Calu3 (cell line): ENCODE data around the gene COL20A1. TPM values are rescaled to one million over a fixed set of nuclear protein-coding genes. Genes with fewer than 3 reads are reported as not detected.
"Not testable (repeated sequence)": the region's sequence is repeated elsewhere in the genome, so short reads cannot be mapped to it uniquely, and the experiment has no call there.

Source experiments
- BruUV-seq: library from RNA; stranded (reverse); fragments of 400-500 nt; replicated peaks from 2 replicates; lab custom pipeline; 2021; lab: Mats Ljungman, UMichigan
- CTCF ChIA-PET: fragments of 300-600 bp; sonication (Branson Sonifier 250); formaldehyde crosslinking; loops from one replicate; lab custom pipeline; 2022; ENCODE audit warnings: antibody characterized with exemption; lab: Charles Lee
- DNase-seq: peaks from one replicate; pipeline ENCODE4 v3.0.0; 2022
- H3K27ac Mint-ChIP-seq: one replicate; pipeline ENCODE4 v1.8.0; 2022; ENCODE audit warnings: mixed read lengths; ENCODE audit not compliant: unreplicated experiment
- H3K27me3 Mint-ChIP-seq: one replicate; pipeline ENCODE4 v1.8.0; 2022; ENCODE audit warnings: mixed read lengths; ENCODE audit not compliant: unreplicated experiment
- H3K36me3 Mint-ChIP-seq: one replicate; pipeline ENCODE4 v1.8.0; 2022; ENCODE audit warnings: mild to moderate bottlenecking, moderate library complexity, mixed read lengths; ENCODE audit not compliant: insufficient read depth, unreplicated experiment
- H3K4me1 Mint-ChIP-seq: one replicate; pipeline ENCODE4 v1.8.0; 2022; ENCODE audit warnings: mild to moderate bottlenecking, low read depth, mixed read lengths; ENCODE audit not compliant: unreplicated experiment
- H3K4me3 Mint-ChIP-seq: one replicate; pipeline ENCODE4 v1.8.0; 2022; ENCODE audit warnings: mild to moderate bottlenecking, low read depth, moderate library complexity, mixed read lengths; ENCODE audit not compliant: unreplicated experiment
- H3K9me3 Mint-ChIP-seq: one replicate; pipeline ENCODE4 v1.8.0; 2022; ENCODE audit warnings: low read depth, mixed read lengths; ENCODE audit not compliant: unreplicated experiment
- intact Hi-C: fragments of 100-400 bp; cut with micrococcal nuclease; formaldehyde crosslinking; loops from one replicate; pipeline ENCODE4 v1.10.0; 2022; ENCODE audit not compliant: unreplicated experiment
- total RNA-seq: library from RNA; stranded (reverse); gene quantifications from 2 replicates; pipeline ENCODE4 v1.2.3, GENCODE V29; 2022
- TF ChIP-seq, protein P1 (sequence below): fragments of 200-600 bp; IDR thresholded peaks from one replicate; pipeline ENCODE4 v1.8.0; 2022; ENCODE audit warnings: antibody characterized with exemption; ENCODE audit not compliant: unreplicated experiment

Gene COL20A1
- total RNA-seq, 1 experiment from 2014 or later, result not detected

DNA sequence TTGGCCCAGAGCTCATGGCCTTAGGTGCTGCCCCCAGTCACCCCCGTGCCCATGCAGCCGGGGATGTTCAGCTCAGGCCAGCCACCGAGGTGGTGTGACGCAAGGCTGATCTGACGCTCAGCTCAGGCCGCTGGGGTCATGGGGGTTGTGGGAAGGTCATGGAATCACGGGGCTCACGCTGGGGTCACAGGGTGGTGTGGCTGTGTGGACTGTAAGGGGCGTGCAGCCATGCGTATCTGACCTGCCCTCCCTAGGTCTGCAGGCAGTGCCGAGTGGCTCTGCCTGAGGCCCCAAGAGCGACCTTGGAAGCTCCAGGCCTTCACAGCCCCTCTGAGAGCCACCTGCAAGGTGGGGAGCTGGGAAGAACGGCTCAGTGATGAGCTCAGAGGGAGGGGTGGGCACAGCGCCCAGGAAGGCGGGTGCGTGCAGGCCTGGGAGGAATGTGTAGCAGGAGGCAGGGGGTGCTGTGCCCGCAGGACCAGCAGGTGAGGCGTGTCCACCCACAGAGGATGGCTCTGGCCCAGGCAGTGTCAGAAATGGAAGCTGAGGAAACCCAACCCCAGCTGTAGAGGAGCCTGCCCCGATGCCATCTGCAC lies 40.4 kb downstream of the COL20A1 start:
- CTCF ChIA-PET, result interaction anchor here (0.6 kb wide), 1 partner anchor 33 kb away, joined by 3 read pairs; no protein-coding TSS in a partner anchor
- peaks cover 100% of the 10 kb centered on the region for H3K27me3 Mint-ChIP-seq
- H3K9me3 Mint-ChIP-seq, result peaks cover 5% of the 10 kb centered on the region
- H3K27ac Mint-ChIP-seq, result no peak overlapping the region
- no peaks in the 10 kb centered on the region for H3K4me1 Mint-ChIP-seq
- TF ChIP-seq, protein P1, sequence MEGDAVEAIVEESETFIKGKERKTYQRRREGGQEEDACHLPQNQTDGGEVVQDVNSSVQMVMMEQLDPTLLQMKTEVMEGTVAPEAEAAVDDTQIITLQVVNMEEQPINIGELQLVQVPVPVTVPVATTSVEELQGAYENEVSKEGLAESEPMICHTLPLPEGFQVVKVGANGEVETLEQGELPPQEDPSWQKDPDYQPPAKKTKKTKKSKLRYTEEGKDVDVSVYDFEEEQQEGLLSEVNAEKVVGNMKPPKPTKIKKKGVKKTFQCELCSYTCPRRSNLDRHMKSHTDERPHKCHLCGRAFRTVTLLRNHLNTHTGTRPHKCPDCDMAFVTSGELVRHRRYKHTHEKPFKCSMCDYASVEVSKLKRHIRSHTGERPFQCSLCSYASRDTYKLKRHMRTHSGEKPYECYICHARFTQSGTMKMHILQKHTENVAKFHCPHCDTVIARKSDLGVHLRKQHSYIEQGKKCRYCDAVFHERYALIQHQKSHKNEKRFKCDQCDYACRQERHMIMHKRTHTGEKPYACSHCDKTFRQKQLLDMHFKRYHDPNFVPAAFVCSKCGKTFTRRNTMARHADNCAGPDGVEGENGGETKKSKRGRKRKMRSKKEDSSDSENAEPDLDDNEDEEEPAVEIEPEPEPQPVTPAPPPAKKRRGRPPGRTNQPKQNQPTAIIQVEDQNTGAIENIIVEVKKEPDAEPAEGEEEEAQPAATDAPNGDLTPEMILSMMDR, result no peak
- peaks cover 5% of the 10 kb centered on the region for H3K36me3 Mint-ChIP-seq
- no peak for DNase-seq
- intact Hi-C loops, result no loop called here
- H3K4me3 Mint-ChIP-seq, result no peak overlapping the region
- BruUV-seq, result no TSS peak

DNA sequence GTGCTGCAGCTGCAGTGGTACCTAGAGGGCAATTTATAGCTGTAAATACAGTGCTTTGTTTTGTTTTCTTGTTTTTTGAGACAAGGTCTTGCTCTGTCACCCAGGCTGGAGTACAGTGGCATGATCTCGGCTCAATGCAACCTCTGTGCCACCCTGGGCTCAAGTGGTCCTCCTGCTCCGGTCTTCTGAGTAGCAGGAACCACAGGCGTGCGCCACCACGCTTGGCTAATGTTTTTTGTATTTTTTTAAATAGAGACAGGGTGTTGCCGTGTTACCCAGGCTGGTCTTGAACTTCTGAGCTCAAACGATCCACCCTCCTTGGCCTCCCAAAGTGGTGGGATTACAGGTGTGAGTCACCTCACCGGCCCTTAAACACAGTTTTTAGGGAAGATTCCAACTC lies 41.4 kb downstream of the COL20A1 start:
- no TSS peak for BruUV-seq
- TF ChIP-seq, protein P1, result no peak
- H3K27me3 Mint-ChIP-seq, result peaks cover 100% of the 10 kb centered on the region
- DNase-seq, result no peak
- no peak overlapping the region for H3K27ac Mint-ChIP-seq
- intact Hi-C loops, result no loop called here
- H3K9me3 Mint-ChIP-seq, result peaks cover 5% of the 10 kb centered on the region
- CTCF ChIA-PET, result no interaction called here
- H3K4me1 Mint-ChIP-seq, result no peaks in the 10 kb centered on the region
- H3K4me3 Mint-ChIP-seq, result no peak overlapping the region
- peaks cover 10% of the 10 kb centered on the region for H3K36me3 Mint-ChIP-seq

DNA sequence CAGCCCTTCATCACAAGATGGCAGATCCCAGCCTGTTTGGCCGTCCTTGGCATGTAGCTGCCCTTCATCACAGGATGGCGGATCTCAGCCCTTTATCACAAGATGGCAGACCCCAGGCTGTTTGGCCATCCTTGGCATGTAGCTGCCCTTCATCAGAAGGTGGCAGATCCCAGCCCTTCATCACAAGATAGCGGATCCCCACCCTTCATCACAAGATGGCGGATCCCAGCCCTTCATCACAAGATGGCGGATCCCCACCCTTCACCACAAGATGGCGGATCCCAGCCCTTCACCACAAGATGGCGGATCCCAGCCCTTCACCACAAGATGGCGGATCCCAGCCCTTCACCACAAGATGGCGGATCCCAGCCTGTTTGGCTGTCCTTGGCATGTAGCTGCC lies 42.1 kb downstream of the COL20A1 start:
- H3K9me3 Mint-ChIP-seq, CTCF ChIA-PET, DNase-seq, intact Hi-C loops, H3K27ac Mint-ChIP-seq, H3K4me3 Mint-ChIP-seq, BruUV-seq, H3K4me1 Mint-ChIP-seq: not testable (repeated sequence)
- Mint-ChIP-seq H3K36me3 (peaks cover 10% of the 10 kb centered on the region), H3K27me3 (peaks cover 95% of the 10 kb centered on the region)

DNA sequence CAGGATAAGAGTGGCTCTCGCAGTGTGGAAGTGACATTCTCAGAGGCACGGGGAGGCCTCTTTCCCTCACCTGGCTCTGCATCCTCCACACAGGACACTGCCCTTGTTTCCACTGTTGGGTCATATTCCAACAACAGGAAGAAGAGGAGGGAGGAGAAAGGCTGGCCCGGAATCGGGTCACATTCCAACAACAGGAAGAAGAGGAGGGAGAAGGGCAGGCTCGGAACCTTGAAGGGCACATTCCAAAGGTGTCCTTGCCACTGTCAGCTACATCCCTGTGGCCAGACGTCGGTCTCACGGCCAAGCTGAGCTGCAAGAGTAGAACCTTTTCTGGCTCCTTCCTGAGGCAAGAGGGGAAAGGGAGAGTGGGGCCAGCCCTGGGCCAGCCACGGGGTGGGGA lies 42.7 kb downstream of the COL20A1 start:
- H3K4me1 Mint-ChIP-seq, result no peaks in the 10 kb centered on the region
- H3K27ac Mint-ChIP-seq, result no peak overlapping the region
- TF ChIP-seq, protein P1, result no peak
- no TSS peak for BruUV-seq
- peaks cover 10% of the 10 kb centered on the region for H3K36me3 Mint-ChIP-seq
- CTCF ChIA-PET, result no interaction called here
- H3K27me3 Mint-ChIP-seq, result peaks cover 93% of the 10 kb centered on the region
- DNase-seq, result no peak
- intact Hi-C loops, result no loop called here
- peaks cover 5% of the 10 kb centered on the region for H3K9me3 Mint-ChIP-seq
- H3K4me3 Mint-ChIP-seq, result no peak overlapping the region

DNA sequence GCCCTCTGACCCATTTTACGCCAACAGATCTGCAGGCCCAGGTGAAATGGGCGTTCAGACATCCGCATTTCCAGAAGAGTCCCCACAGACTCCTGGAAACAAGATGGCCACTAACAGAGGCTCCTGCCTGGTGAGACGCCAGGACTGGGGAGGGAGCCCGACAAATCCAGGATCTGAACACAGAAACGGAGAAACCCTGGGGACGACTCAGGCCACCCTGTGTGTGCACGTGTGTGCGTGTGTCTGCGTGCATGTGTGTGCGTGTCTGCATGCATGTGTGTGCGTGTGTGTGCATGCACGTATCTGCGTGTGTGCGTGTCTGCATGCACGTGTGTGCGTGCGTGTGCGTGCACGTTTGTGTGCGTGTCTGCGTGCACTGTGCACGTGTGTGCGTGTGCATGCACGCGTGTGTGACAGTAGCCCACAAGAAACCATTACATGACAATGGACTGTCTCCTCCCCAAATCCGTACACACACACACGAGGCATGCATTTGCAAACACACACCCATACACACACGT lies 43.3 kb downstream of the COL20A1 start:
- TF ChIP-seq, protein P1, result no peak
- Mint-ChIP-seq H3K4me1 (no peaks in the 10 kb centered on the region), H3K27me3 (peaks cover 93% of the 10 kb centered on the region), H3K4me3 (no peak overlapping the region), H3K9me3 (peaks cover 5% of the 10 kb centered on the region), H3K36me3 (peaks cover 10% of the 10 kb centered on the region), H3K27ac (no peak overlapping the region)
- DNase-seq, result no peak
- no TSS peak for BruUV-seq
- intact Hi-C loops, result no loop called here
- CTCF ChIA-PET, result no interaction called here
